Ammon's horn (tissue), 1 donor: ENCODE data around the gene CNGB1.
"Not testable (repeated sequence)": the region's sequence is repeated elsewhere in the genome, so short reads cannot be mapped to it uniquely, and the experiment has no call there.

Source experiments
- DNase-seq: peaks from one replicate; pipeline ENCODE4 v3.0.0-alpha.2; 2016; ENCODE audit warnings: low spot score

The CNGB1 gene

DNA sequence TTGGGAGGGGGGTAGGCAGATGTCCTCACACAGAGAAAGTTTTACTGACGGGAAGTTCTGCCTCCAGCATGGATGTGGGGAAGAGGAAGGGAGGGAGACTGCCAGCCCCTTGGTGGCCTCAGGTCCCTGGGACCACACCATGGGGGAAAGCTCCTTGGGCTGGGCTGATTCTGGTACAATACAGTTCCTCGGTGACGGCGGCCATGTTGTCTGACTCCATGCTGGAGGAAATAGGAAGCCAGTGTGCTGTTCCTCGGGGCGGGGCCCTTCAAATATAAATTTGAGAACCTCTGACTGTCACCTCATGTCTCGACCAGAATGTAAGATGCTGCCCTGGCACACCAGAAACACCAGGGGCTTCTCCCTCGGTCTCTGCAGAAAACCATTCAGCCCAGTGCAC is 66.8 kb downstream of the CNGB1 start:
- DNase-seq, result no peak

- DNase-seq, result no peak
Measured at GRCh38 chr16:57903656-57904055, 67.3 kb downstream of the CNGB1 start.

GRCh38 chr16:57901480-57902069 is 69.4 kb downstream of the CNGB1 start:
- no peak for DNase-seq

- no peak for DNase-seq
Measured at GRCh38 chr16:57900796-57901479, 70.0 kb downstream of the CNGB1 start.

GRCh38 chr16:57899771-57900661 is 70.9 kb downstream of the CNGB1 start:
- peak; percentile 87 for DNase-seq

- DNase-seq, result no peak
Measured at GRCh38 chr16:57898961-57899360, 72.0 kb downstream of the CNGB1 start.

DNA sequence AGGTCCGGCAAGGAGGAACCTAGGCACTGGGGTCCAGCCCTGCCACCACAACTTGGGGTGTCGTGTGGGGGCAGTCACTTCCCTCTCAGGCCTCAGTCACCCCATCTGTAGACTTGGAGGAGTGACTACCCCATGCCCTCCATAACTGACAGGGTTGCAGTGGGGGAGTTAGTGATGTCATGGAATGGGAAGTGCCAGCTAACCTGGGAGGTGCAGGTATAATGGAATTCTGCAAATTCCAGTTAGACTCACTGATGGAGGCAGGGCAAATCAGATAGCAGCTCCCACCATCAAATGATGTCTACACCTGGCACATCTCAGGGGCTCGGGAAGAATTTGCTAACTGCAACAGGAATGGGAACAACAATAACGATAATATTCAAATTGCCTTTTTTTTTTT is 72.9 kb downstream of the CNGB1 start:
- no peak for DNase-seq

DNA sequence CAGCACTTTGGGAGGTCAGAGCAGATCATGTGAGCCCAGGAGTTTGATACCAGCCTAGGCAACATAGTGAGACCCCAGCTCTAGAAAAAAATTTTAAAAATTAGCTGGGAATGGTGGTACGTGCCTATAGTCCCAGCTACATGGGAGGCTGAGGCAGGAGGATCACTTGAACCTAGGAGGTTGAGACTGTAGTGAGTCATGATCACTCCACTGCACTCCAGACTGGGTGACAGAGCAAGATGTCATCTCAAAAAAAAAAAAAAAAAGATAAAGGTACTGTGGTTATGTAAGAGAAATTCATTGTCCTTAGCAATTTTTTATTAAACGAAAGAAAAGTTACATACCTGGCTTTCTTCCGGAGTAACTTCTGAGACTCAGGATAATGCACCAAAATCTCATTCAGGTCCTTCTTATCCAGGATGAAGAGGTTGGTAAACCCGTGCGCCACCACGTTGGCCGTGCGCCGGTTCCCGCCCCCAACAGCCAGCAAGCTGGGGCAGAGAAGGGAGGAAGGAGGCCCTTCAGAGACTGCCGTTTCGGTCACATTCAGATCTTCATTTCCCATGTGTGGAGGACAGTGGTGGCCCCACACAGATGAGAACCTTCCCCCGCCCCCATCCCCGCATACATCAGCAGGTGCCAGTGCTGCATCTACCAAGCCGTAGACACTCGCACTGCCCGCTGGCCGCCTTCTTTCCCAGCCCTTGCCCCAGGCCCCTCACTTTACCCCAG is 73.7 kb downstream of the CNGB1 start:
- no peak for DNase-seq

DNA sequence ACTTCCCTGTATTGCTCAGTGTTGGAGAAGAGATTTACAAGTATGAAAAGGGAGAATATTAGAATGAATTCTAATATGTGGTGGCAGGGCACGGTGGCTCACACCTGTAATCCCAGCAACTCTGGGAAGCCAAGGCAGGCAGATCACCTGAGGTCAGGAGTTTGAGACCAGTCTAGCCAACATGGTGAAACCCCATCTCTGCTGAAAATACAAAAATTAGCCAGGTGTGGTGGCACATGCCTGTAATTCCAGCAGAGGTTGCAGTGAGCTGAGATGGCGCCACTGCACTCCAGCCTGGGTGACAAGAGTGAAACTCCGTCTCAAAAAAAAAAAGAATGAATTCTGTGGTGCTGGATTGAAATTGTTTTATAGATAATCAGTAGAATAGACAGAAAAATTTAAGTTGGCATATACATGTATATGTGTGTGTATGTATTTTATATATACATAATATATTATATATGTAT is 75.8 kb downstream of the CNGB1 start:
- DNase-seq, result not testable (repeated sequence)

DNA sequence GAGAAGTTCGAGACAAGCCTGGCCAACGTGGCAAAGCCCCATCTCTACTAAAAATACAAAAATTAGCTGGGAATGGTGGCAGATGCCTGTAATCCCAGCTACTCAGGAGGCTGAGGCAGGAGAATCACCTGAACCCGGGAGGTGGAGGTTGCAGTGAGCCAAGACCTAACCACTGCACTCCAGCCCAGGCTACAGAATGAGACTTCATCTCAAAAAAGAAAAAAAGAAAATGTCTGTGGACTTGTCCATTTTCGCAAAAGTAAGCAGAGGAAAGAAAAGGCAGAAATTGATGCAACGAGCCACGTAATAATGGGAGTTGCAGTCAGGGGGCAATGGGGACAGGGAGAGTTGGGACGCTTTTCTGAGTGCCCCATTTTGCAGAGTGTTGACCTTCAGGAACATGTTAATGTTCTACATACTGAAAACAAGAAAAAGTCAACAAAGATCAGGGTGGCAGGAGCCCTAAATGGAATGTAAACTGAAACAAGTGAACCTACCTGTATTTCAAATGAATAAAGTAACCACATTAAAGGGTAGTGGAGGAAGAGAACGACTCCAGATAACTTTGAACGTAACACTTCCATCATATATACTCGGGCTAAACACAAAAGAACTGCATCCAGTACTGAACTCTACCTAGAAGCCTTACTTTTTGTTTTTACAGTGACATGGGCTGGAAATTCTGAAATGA is 76.4 kb downstream of the CNGB1 start:
- no peak for DNase-seq

GRCh38 chr16:57893559-57894389 is 77.2 kb downstream of the CNGB1 start:
- DNase-seq, result no peak

DNA sequence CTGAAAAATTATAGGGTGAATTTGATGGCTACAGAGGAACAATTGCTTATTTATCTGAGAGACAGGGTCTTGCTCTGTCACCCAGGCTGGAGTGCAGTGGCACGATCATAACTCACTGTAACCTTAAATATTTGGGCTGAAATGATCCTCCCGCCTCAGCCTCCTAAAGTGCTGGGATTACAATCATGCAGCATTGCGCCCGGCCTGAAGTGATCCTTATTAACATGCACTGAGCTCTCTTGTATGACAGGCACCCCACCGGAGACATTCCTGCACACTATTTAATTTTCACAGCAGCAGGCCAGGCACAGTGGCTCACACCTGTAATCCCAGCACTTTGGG is 77.7 kb downstream of the CNGB1 start:
- no peak for DNase-seq

GRCh38 chr16:57892447-57893096 is 78.4 kb downstream of the CNGB1 start:
- peak; percentile 32 for DNase-seq

- DNase-seq, result no peak
Measured at GRCh38 chr16:57892041-57892440, 78.9 kb downstream of the CNGB1 start.

DNA sequence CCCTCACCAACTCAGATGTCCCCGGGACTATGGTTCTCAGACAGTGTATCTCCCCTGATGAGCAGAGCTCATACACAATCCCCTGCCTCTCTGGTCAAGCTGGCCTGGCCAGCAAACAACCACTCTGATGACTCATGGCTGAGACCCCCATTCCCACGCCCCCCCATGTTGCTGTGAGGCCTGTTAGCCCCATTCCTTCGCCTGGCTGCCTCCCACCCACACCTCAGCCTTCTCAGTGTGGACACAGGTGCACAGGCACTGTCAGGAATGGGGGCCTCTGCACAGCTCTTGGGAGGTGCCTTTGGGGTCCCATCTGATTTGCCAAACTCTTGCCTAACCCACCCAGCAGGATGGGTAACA is 80.2 kb downstream of the CNGB1 start:
- no peak for DNase-seq

GRCh38 chr16:57889960-57890751 is 80.8 kb downstream of the CNGB1 start:
- no peak for DNase-seq

GRCh38 chr16:57889522-57889921 is 81.4 kb downstream of the CNGB1 start:
- no peak for DNase-seq

GRCh38 chr16:57889111-57889510 is 81.8 kb downstream of the CNGB1 start:
- no peak for DNase-seq

GRCh38 chr16:57888128-57888527 is 82.8 kb downstream of the CNGB1 start:
- no peak for DNase-seq

GRCh38 chr16:57887711-57888110 is 83.2 kb downstream of the CNGB1 start:
- no peak for DNase-seq
